ENCODE measurements around the gene DAB2.

- TF ChIP-seq POLR2AphosphoS5 (IDR thresholded peaks at IDR 0.05; ENCODE audit: low read depth, low read length), result no peak
- no peak for TF ChIP-seq CTCF (IDR thresholded peaks at IDR 0.05 in 2 of 3, conservative IDR thresholded peaks at IDR 0.05 in 1 of 3; ENCODE audit: borderline replicate concordance in 1 of 3, insufficient read depth in 1 of 3, low read depth in 2 of 3, low read length in 2 of 3)
- TF ChIP-seq SIN3A (IDR thresholded peaks at IDR 0.05; ENCODE audit: low read depth), result no peak
- no peak for TF ChIP-seq ELF1 (IDR thresholded peaks at IDR 0.05; ENCODE audit: borderline replicate concordance, low read depth)
- no peak for TF ChIP-seq EZH2 (IDR thresholded peaks at IDR 0.05)
- TF ChIP-seq TCF7L2 (IDR thresholded peaks at IDR 0.05; ENCODE audit: borderline replicate concordance, extremely low read depth, insufficient read depth, insufficient read length), result no peak
- TF ChIP-seq JUND (IDR thresholded peaks at IDR 0.05), result no peak
- no peak for TF ChIP-seq POLR2A (IDR thresholded peaks at IDR 0.05; ENCODE audit: borderline replicate concordance, extremely low read depth, insufficient read depth, insufficient read length)
These were observed 14.9 kb upstream of the DAB2 start for GRCh38 chr5:39439582-39440162.

Measured in HCT116 (cell line).